WTC11 (cell line): ENCODE data around the gene CXCL8.

Source experiments
- ESRRA ChIP-seq: sonication (generic); formaldehyde crosslinking; IDR thresholded peaks from 2 replicates; pipeline ENCODE4 v1.8.1; 2022; ENCODE audit warnings: mild to moderate bottlenecking, missing genetic modification reagents, borderline replicate concordance
- FOXJ3 ChIP-seq: sonication (generic); formaldehyde crosslinking; IDR thresholded peaks from 2 replicates; pipeline ENCODE4 v1.9.0; 2021; ENCODE audit warnings: missing genetic modification reagents, mild to moderate bottlenecking, borderline replicate concordance
- FOXK1 ChIP-seq: sonication (generic); formaldehyde crosslinking; IDR thresholded peaks from 2 replicates; pipeline ENCODE4 v1.8.0; 2022; ENCODE audit warnings: mild to moderate bottlenecking, moderate library complexity, missing genetic modification reagents
- JAZF1 ChIP-seq: fragments of 250-450 bp; sonication (Bioruptor Pico); IDR thresholded peaks from 2 replicates; pipeline ENCODE4 v1.9.0; 2021; ENCODE audit warnings: moderate library complexity, mild to moderate bottlenecking, inconsistent platforms
- TF ChIP-seq, protein P1 (sequence below): fragments of 200-600 bp; IDR thresholded peaks from 2 replicates; pipeline ENCODE4 v1.8.0; 2022; ENCODE audit warnings: antibody characterized with exemption
- TF ChIP-seq, protein P2 (sequence below): sonication (generic); formaldehyde crosslinking; IDR thresholded peaks from 2 replicates; pipeline ENCODE4 v1.8.0; 2022; ENCODE audit warnings: mild to moderate bottlenecking, missing genetic modification reagents

DNA sequence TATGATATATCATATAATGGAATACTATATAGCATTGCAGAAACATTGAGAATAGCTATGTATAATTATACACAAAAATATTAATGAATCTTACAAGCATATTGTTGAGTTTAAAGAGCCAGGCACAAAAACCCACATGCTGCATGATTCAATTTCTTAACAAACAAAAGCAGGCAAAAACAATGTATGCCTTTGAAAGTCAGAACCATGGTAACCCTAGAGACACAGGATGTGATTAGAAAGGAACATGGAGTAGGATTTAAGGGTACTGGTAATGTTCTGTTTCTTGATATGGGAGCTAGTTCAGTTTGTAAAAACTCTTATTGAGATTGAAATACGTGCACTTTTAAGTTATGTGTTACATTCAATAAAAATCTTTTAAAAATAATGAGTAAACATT lies 21.5 kb downstream of the CXCL8 start:
- TF ChIP-seq, protein P1, sequence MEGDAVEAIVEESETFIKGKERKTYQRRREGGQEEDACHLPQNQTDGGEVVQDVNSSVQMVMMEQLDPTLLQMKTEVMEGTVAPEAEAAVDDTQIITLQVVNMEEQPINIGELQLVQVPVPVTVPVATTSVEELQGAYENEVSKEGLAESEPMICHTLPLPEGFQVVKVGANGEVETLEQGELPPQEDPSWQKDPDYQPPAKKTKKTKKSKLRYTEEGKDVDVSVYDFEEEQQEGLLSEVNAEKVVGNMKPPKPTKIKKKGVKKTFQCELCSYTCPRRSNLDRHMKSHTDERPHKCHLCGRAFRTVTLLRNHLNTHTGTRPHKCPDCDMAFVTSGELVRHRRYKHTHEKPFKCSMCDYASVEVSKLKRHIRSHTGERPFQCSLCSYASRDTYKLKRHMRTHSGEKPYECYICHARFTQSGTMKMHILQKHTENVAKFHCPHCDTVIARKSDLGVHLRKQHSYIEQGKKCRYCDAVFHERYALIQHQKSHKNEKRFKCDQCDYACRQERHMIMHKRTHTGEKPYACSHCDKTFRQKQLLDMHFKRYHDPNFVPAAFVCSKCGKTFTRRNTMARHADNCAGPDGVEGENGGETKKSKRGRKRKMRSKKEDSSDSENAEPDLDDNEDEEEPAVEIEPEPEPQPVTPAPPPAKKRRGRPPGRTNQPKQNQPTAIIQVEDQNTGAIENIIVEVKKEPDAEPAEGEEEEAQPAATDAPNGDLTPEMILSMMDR: no peak
- no peak for TF ChIP-seq FOXK1
- no peak for TF ChIP-seq FOXJ3 (CRISPR knock-in tag)
- no peak for TF ChIP-seq ESRRA (CRISPR knock-in tag)
- no peak for TF ChIP-seq JAZF1
- TF ChIP-seq, protein P2, sequence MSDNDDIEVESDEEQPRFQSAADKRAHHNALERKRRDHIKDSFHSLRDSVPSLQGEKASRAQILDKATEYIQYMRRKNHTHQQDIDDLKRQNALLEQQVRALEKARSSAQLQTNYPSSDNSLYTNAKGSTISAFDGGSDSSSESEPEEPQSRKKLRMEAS (CRISPR knock-in tag): no peak
